ENCODE results near the gene WDR38.

The WDR38 gene, protein sequence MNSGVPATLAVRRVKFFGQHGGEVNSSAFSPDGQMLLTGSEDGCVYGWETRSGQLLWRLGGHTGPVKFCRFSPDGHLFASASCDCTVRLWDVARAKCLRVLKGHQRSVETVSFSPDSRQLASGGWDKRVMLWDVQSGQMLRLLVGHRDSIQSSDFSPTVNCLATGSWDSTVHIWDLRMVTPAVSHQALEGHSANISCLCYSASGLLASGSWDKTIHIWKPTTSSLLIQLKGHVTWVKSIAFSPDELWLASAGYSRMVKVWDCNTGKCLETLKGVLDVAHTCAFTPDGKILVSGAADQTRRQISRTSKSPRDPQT

DNA sequence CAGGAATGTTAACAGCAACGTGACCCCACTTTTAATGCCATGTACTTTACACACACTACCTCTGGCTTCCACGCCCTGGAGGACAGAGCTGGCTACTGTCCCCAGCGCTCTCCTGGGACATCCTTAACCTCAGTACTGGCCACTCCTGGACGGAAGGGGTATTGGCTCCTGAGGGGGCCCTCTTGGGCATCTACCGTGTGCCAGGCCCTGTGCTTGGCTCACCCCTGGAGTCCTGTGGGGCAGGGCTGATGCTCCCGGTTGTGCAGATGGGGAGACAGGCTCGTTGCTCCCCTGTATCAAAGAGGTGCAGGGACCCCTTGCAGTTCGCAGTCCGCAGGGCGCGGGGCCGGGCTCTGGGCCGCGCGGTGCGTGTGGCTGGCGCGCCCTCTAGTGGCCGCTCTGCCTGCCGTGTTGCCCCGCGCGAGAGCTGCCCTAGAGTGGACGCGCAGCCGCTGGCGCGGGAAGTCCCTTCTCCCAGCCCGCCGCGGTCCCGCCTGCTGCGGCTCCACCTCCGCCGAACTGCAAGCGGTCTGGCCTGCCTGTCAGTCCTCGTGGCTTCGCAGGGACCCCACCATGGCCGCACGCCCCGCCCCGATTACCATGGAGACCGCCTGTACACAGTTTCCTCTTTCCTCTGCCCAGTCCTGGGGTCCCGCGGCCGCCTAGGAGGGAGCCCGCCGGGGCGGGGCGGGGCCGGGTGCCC lies at the start of gene WDR38:
Gene WDR38 (plus strand): TSS at position 632 of the 703 bp plus-strand sequence. CDS start 72 bp downstream, outside the sequence.
- Histone ChIP-seq H3K36me3 (peaks cover 15 to 22% (median 20%) of the 10 kb centered on the region in 11 experiments), H3K9me3 (replicated peaks in 1 of 11) (no peaks in the 10 kb centered on the region), H3K27ac (peak within 1 kb of the TSS in 1 of 11 experiments; percentile 37; a peak in 1 of 22 replicates), H3K4me2 (peak within 1 kb of the TSS; percentile 77 to 93 (median 83)), H3K4me1 (peaks cover 4 to 25% (median 22%) of the 10 kb centered on the region in 10 experiments; a peak in 18 of 20 replicates), H3K4me3 (peak within 1 kb of the TSS; percentile 34 to 70 (median 53)), H3K27me3 (no peaks in the 10 kb centered on the region; a peak in 1 of 22 replicates), H3K9ac (peak within 1 kb of the TSS; percentile 10 to 70 (median 62); a peak in 20 of 22 replicates), H4K20me1 (peaks cover 20 to 46% (median 39%) of the 10 kb centered on the region in 11 experiments)
- no peak for TF ChIP-seq Cebpa-rat (IDR thresholded peaks at IDR 0.05)

- no peak for TF ChIP-seq Cebpa-rat (IDR thresholded peaks at IDR 0.05)
- no peaks in the 10 kb centered on the region for H4K20me1 ChIP-seq
- no peak overlapping the region for H3K9ac ChIP-seq
- H3K4me3 ChIP-seq, result no peak overlapping the region
- H3K27ac ChIP-seq, result no peak overlapping the region
- H3K4me1 ChIP-seq, result peaks cover 10 to 60% (median 47%) of the 10 kb centered on the region in 10 experiments; a peak in 19 of 20 replicates
- no peaks in the 10 kb centered on the region for H3K36me3 ChIP-seq
- H3K4me2 ChIP-seq, result no peak overlapping the region
- no peaks in the 10 kb centered on the region for H3K27me3 ChIP-seq
- no peaks in the 10 kb centered on the region for H3K9me3 ChIP-seq (replicated peaks in 1 of 11)
Observed at GRCh38 chr9:124803911-124804310, 49.3 kb upstream of the WDR38 start.

GRCh38 chr9:124805186-124805585 lies 48.1 kb upstream of the WDR38 start:
- Histone ChIP-seq H3K4me2 (peak overlapping the region in 7 of 11 experiments; percentile 10 to 61 (median 29); a peak in 9 of 22 replicates), H3K27ac (no peak overlapping the region), H3K4me1 (peaks cover 10 to 47% (median 37%) of the 10 kb centered on the region in 10 experiments; a peak in 19 of 20 replicates), H3K27me3 (no peaks in the 10 kb centered on the region), H3K36me3 (no peaks in the 10 kb centered on the region), H3K9me3 (replicated peaks in 1 of 11) (no peaks in the 10 kb centered on the region), H3K9ac (no peak overlapping the region), H4K20me1 (no peaks in the 10 kb centered on the region), H3K4me3 (no peak overlapping the region)
- no peak for TF ChIP-seq Cebpa-rat (IDR thresholded peaks at IDR 0.05)

- Histone ChIP-seq H4K20me1 (no peaks in the 10 kb centered on the region), H3K4me1 (peaks cover 0 to 25% (median 11%) of the 10 kb centered on the region in 10 experiments; a peak in 13 of 20 replicates), H3K9ac (no peak overlapping the region), H3K36me3 (no peaks in the 10 kb centered on the region), H3K4me2 (no peak overlapping the region), H3K4me3 (no peak overlapping the region), H3K27me3 (no peaks in the 10 kb centered on the region), H3K9me3 (replicated peaks in 1 of 11) (no peaks in the 10 kb centered on the region), H3K27ac (no peak overlapping the region)
- TF ChIP-seq Cebpa-rat (IDR thresholded peaks at IDR 0.05), result no peak
Observed at GRCh38 chr9:124808246-124808956, 44.9 kb upstream of the WDR38 start.

DNA sequence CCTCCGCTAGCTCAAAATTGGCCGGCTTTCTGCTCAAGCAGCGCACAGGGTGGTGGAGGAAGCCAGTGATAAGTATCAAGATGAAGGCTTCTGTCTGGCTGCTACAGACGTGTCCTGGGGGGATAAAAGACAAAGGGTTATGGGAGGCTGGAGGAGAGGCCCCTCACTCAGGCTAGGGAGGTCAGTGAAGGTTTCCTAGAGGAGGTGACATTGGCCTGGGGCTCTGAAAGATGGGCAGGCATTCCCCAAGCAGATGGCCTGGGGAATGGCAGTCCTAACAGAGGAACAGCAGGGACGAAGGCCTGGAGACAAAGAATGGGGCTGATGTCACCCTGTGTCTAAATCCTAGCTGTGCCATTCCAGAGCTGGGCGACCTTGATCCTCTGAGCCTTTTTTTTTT lies 44.0 kb upstream of the WDR38 start:
- Histone ChIP-seq H3K4me1 (peaks cover 0 to 25% (median 11%) of the 10 kb centered on the region in 10 experiments; a peak in 13 of 20 replicates), H3K9me3 (replicated peaks in 1 of 11) (no peaks in the 10 kb centered on the region), H3K4me2 (no peak overlapping the region), H4K20me1 (no peaks in the 10 kb centered on the region), H3K36me3 (no peaks in the 10 kb centered on the region), H3K27ac (no peak overlapping the region), H3K9ac (no peak overlapping the region), H3K4me3 (no peak overlapping the region), H3K27me3 (no peaks in the 10 kb centered on the region)
- no peak for TF ChIP-seq Cebpa-rat (IDR thresholded peaks at IDR 0.05)

DNA sequence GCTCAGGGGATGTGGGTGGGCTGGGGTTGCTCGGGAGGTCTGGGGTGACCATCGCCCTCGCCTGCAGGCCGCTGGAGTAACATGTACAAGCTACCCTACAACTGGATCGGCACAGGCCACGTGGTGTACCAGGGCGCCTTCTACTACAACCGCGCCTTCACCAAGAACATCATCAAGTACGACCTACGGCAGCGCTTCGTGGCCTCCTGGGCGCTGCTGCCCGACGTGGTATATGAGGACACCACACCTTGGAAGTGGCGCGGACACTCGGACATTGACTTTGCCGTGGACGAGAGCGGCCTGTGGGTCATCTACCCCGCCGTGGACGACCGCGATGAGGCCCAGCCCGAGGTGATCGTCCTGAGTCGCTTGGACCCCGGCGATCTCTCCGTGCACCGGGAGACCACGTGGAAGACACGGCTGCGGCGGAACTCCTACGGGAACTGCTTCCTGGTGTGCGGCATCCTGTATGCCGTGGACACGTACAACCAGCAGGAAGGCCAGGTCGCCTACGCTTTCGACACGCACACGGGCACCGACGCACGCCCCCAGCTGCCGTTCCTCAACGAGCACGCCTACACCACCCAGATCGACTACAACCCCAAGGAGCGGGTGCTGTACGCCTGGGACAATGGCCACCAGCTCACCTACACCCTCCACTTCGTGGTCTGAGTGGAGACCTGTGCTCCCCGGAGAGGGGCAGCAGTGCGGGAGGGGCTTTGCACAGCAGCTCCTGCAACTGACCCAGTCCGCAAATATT lies 43.3 kb upstream of the WDR38 start:
- Histone ChIP-seq H3K4me3 (no peak overlapping the region), H3K9me3 (replicated peaks in 1 of 11) (no peaks in the 10 kb centered on the region), H3K36me3 (no peaks in the 10 kb centered on the region), H3K4me1 (peaks cover 0 to 23% (median 10%) of the 10 kb centered on the region in 10 experiments; a peak in 13 of 20 replicates), H4K20me1 (no peaks in the 10 kb centered on the region), H3K4me2 (no peak overlapping the region), H3K27me3 (no peaks in the 10 kb centered on the region), H3K27ac (no peak overlapping the region), H3K9ac (no peak overlapping the region)
- no peak for TF ChIP-seq Cebpa-rat (IDR thresholded peaks at IDR 0.05)

GRCh38 chr9:124810663-124811355 lies 42.5 kb upstream of the WDR38 start:
- no peaks in the 10 kb centered on the region for H4K20me1 ChIP-seq
- H3K9me3 ChIP-seq (replicated peaks in 1 of 11), result no peaks in the 10 kb centered on the region
- no peak overlapping the region for H3K4me2 ChIP-seq
- no peak overlapping the region for H3K4me3 ChIP-seq
- H3K27me3 ChIP-seq, result no peaks in the 10 kb centered on the region
- no peaks in the 10 kb centered on the region for H3K36me3 ChIP-seq
- H3K9ac ChIP-seq, result no peak overlapping the region
- TF ChIP-seq Cebpa-rat (IDR thresholded peaks at IDR 0.05), result no peak
- H3K4me1 ChIP-seq, result peaks cover 0 to 14% (median 5%) of the 10 kb centered on the region in 10 experiments; a peak in 12 of 20 replicates
- no peak overlapping the region for H3K27ac ChIP-seq

DNA sequence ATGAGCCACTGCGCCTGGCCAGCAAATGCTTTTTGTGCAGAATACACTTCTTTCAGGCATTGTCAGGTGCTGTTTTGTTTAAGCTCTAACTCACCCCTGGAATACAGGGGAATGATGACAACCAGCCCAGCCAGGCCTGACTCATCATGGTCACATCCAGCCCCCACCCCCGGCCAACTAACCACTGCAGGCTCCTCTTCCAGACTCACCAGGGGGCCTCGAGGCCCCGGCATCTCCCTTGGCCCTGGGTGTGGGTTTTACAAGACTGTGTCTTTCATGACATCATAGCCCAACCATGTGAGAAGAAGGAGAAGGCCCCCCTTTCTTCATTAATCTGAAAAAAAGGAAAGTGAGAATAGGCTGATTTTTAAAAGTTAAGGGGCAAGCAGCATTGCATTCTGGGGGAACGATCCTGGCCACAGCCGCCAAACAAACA lies 40.8 kb upstream of the WDR38 start:
- H3K4me3 ChIP-seq, result no peak overlapping the region
- H3K4me1 ChIP-seq, result peaks cover 0 to 12% (median 4%) of the 10 kb centered on the region in 10 experiments; a peak in 5 of 20 replicates
- H3K9me3 ChIP-seq (replicated peaks in 1 of 11), result no peaks in the 10 kb centered on the region
- no peak overlapping the region for H3K9ac ChIP-seq
- H3K4me2 ChIP-seq, result peak overlapping the region in 3 of 11 experiments; percentile 2 to 25 (median 24); a peak in 4 of 22 replicates
- no peak overlapping the region for H3K27ac ChIP-seq
- no peaks in the 10 kb centered on the region for H4K20me1 ChIP-seq
- TF ChIP-seq Cebpa-rat (IDR thresholded peaks at IDR 0.05), result no peak
- no peaks in the 10 kb centered on the region for H3K36me3 ChIP-seq
- no peaks in the 10 kb centered on the region for H3K27me3 ChIP-seq
